COR-L47 (cell line): ENCODE data around the gene ATXN1.
"Not testable (repeated sequence)": the region's sequence is repeated elsewhere in the genome, so short reads cannot be mapped to it uniquely, and the experiment has no call there.

Experiments
- DNase-seq: peaks from one replicate; lab custom pipeline; 2025; lab: John Stamatoyannopoulos, UW

The ATXN1 gene

GRCh38 chr6:16644540-16645250 is 116.6 kb downstream of the ATXN1 start:
- DNase-seq, result no peak

- DNase-seq, result no peak
These were observed 121.4 kb downstream of the ATXN1 start for GRCh38 chr6:16639684-16640480.

- no peak for DNase-seq
These were observed 123.6 kb downstream of the ATXN1 start for GRCh38 chr6:16637635-16638034.

- no peak for DNase-seq
These were observed 125.3 kb downstream of the ATXN1 start for GRCh38 chr6:16635810-16636602.

GRCh38 chr6:16635291-16635809 is 125.9 kb downstream of the ATXN1 start:
- no peak for DNase-seq

GRCh38 chr6:16634855-16635254 is 126.4 kb downstream of the ATXN1 start:
- no peak for DNase-seq

GRCh38 chr6:16633961-16634360 is 127.3 kb downstream of the ATXN1 start:
- no peak for DNase-seq

GRCh38 chr6:16633465-16633864 is 127.8 kb downstream of the ATXN1 start:
- DNase-seq, result no peak

- no peak for DNase-seq
These were observed 129.2 kb downstream of the ATXN1 start for GRCh38 chr6:16632101-16632500.

- no peak for DNase-seq
These were observed 131.1 kb downstream of the ATXN1 start for GRCh38 chr6:16630026-16630643.

- DNase-seq, result not testable (repeated sequence)
These were observed 132.7 kb downstream of the ATXN1 start for GRCh38 chr6:16628580-16628979.

GRCh38 chr6:16626650-16627049 is 134.6 kb downstream of the ATXN1 start:
- no peak for DNase-seq

- DNase-seq, result no peak
These were observed 135.7 kb downstream of the ATXN1 start for GRCh38 chr6:16625291-16626265.

GRCh38 chr6:16624636-16625290 is 136.5 kb downstream of the ATXN1 start:
- no peak for DNase-seq

GRCh38 chr6:16623731-16624130 is 137.5 kb downstream of the ATXN1 start:
- no peak for DNase-seq

- no peak for DNase-seq
These were observed 138.1 kb downstream of the ATXN1 start for GRCh38 chr6:16623029-16623653.

GRCh38 chr6:16622193-16622592 is 139.1 kb downstream of the ATXN1 start:
- DNase-seq, result no peak

- DNase-seq, result no peak
These were observed 140.3 kb downstream of the ATXN1 start for GRCh38 chr6:16621002-16621401.

GRCh38 chr6:16619777-16620176 is 141.5 kb downstream of the ATXN1 start:
- no peak for DNase-seq

GRCh38 chr6:16618962-16619361 is 142.3 kb downstream of the ATXN1 start:
- DNase-seq, result peak; percentile 55
